ENCODE data around the gene FANCB.

Gene FANCB

DNA sequence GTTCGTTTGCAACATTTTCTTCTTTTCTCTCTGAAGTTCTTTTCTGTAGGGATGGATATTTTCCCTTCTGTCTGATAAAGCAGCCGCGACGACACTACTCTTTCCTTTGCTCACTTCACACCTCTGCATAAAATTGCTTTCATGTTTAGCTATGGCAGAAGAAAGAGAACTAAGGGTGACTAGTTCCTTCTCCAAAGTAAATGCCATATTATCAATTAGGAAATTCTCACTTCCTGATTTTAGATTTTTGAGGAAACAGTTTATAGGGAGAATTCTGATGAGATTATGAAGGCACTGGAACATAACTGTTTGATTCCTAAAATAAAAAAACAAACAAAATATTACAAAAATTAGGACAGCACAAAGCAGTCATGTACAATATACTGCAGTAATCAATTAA, 29.2 kb downstream of the FANCB start:
- no peak overlapping the region for H3K4me3 ChIP-seq (replicated peaks; ENCODE audit: insufficient read depth, low read length)
- no peaks in the 10 kb centered on the region for H3K27me3 ChIP-seq (ENCODE audit: insufficient read depth, poor library complexity, severe bottlenecking)
- no peak for TF ChIP-seq POLR2AphosphoS5 (IDR thresholded peaks at IDR 0.05; ENCODE audit: low read depth)
- TF ChIP-seq SPI1 (IDR thresholded peaks at IDR 0.05; ENCODE audit: borderline replicate concordance, low read depth), result no peak
- TF ChIP-seq GABPA (IDR thresholded peaks at IDR 0.05; ENCODE audit: low read depth), result no peak
- TF ChIP-seq, protein P1, sequence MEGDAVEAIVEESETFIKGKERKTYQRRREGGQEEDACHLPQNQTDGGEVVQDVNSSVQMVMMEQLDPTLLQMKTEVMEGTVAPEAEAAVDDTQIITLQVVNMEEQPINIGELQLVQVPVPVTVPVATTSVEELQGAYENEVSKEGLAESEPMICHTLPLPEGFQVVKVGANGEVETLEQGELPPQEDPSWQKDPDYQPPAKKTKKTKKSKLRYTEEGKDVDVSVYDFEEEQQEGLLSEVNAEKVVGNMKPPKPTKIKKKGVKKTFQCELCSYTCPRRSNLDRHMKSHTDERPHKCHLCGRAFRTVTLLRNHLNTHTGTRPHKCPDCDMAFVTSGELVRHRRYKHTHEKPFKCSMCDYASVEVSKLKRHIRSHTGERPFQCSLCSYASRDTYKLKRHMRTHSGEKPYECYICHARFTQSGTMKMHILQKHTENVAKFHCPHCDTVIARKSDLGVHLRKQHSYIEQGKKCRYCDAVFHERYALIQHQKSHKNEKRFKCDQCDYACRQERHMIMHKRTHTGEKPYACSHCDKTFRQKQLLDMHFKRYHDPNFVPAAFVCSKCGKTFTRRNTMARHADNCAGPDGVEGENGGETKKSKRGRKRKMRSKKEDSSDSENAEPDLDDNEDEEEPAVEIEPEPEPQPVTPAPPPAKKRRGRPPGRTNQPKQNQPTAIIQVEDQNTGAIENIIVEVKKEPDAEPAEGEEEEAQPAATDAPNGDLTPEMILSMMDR (IDR thresholded peaks at IDR 0.05; ENCODE audit: insufficient read depth, low read length), result no peak
- TF ChIP-seq, protein P2, sequence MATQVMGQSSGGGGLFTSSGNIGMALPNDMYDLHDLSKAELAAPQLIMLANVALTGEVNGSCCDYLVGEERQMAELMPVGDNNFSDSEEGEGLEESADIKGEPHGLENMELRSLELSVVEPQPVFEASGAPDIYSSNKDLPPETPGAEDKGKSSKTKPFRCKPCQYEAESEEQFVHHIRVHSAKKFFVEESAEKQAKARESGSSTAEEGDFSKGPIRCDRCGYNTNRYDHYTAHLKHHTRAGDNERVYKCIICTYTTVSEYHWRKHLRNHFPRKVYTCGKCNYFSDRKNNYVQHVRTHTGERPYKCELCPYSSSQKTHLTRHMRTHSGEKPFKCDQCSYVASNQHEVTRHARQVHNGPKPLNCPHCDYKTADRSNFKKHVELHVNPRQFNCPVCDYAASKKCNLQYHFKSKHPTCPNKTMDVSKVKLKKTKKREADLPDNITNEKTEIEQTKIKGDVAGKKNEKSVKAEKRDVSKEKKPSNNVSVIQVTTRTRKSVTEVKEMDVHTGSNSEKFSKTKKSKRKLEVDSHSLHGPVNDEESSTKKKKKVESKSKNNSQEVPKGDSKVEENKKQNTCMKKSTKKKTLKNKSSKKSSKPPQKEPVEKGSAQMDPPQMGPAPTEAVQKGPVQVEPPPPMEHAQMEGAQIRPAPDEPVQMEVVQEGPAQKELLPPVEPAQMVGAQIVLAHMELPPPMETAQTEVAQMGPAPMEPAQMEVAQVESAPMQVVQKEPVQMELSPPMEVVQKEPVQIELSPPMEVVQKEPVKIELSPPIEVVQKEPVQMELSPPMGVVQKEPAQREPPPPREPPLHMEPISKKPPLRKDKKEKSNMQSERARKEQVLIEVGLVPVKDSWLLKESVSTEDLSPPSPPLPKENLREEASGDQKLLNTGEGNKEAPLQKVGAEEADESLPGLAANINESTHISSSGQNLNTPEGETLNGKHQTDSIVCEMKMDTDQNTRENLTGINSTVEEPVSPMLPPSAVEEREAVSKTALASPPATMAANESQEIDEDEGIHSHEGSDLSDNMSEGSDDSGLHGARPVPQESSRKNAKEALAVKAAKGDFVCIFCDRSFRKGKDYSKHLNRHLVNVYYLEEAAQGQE (IDR thresholded peaks at IDR 0.05; ENCODE audit: insufficient replicate concordance, low read depth), result no peak
- H3K27ac ChIP-seq (replicated peaks), result no peak overlapping the region
- DNase-seq (ENCODE audit: low read depth in 1 of 2, low spot score in 1 of 2), result no peak

DNA sequence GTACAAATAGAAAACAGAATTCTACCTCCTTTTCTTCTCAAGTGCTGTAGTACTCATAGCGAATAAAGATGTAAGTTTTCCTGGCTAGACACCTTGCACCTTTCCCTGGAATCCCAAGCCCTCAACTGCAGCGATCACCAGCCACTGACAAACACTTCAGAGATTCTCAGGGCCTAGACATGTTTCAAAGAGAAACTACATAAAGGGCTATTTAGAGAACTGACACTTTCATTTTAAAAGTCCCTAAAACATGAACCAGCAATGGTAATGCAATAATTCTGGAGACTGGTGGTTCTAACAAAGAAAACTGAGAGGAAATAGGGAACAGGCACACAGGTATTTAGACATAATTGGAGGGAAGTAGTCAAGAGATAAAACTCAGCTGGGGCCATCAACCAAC, 35.7 kb downstream of the FANCB start:
- no peak overlapping the region for H3K4me3 ChIP-seq (replicated peaks; ENCODE audit: insufficient read depth, low read length)
- DNase-seq (ENCODE audit: low read depth in 1 of 2, low spot score in 1 of 2), result no peak
- no peak overlapping the region for H3K27ac ChIP-seq (replicated peaks)
- TF ChIP-seq, protein P2 (IDR thresholded peaks at IDR 0.05; ENCODE audit: insufficient replicate concordance, low read depth), result no peak
- TF ChIP-seq GABPA (IDR thresholded peaks at IDR 0.05; ENCODE audit: low read depth), result no peak
- no peak for TF ChIP-seq SPI1 (IDR thresholded peaks at IDR 0.05; ENCODE audit: borderline replicate concordance, low read depth)
- TF ChIP-seq POLR2AphosphoS5 (IDR thresholded peaks at IDR 0.05; ENCODE audit: low read depth), result no peak
- TF ChIP-seq, protein P1 (IDR thresholded peaks at IDR 0.05; ENCODE audit: insufficient read depth, low read length), result no peak
- H3K27me3 ChIP-seq (ENCODE audit: insufficient read depth, poor library complexity, severe bottlenecking), result no peaks in the 10 kb centered on the region

GRCh38 chrX:14832586-14832985, 40.3 kb downstream of the FANCB start:
- H3K4me3 ChIP-seq (replicated peaks; ENCODE audit: insufficient read depth, low read length), result no peak overlapping the region
- no peak overlapping the region for H3K27ac ChIP-seq (replicated peaks)
- no peak for TF ChIP-seq POLR2AphosphoS5 (IDR thresholded peaks at IDR 0.05; ENCODE audit: low read depth)
- TF ChIP-seq, protein P1 (IDR thresholded peaks at IDR 0.05; ENCODE audit: insufficient read depth, low read length), result no peak
- TF ChIP-seq, protein P2 (IDR thresholded peaks at IDR 0.05; ENCODE audit: insufficient replicate concordance, low read depth), result no peak
- TF ChIP-seq GABPA (IDR thresholded peaks at IDR 0.05; ENCODE audit: low read depth), result no peak
- no peak for TF ChIP-seq SPI1 (IDR thresholded peaks at IDR 0.05; ENCODE audit: borderline replicate concordance, low read depth)
- DNase-seq (ENCODE audit: low read depth in 1 of 2, low spot score in 1 of 2), result no peak
- H3K27me3 ChIP-seq (ENCODE audit: insufficient read depth, poor library complexity, severe bottlenecking), result no peaks in the 10 kb centered on the region
